ENCODE measurements around the gene ABCC1. TPM values are rescaled to one million over a fixed set of nuclear protein-coding genes. Genes with fewer than 3 reads are reported as not detected.

ABCC1 gene
- total and polyA plus RNA-seq, 2 of the 4 experiments (the other 2 are of a cell fraction), result 39.4 to 66.0 TPM

GRCh38 chr16:15933781-15934180, 15.6 kb upstream of the ABCC1 start:
- H3K18ac ChIP-seq (ENCODE audit: low read depth, low read length), result no peak overlapping the region
- BruUV-seq (replicated peaks), result no TSS peak
- H4K8ac ChIP-seq (ENCODE audit: low read depth in 2 of 2, low read length in 2 of 2), result no peak overlapping the region
- no peak overlapping the region for H2BK5ac ChIP-seq (ENCODE audit: low read depth, low read length, poor library complexity, severe bottlenecking)
- DNase-seq, result no peak
- no peaks in the 10 kb centered on the region; the same call in 1 of the 2 replicates for H3K4me1 ChIP-seq (ENCODE audit: control insufficient read depth, insufficient read depth, low read length)
- in situ Hi-C loops (cut with MboI; ENCODE audit: low sequenced_read_pairs) (no loop called here), dilution Hi-C loops (cut with HindIII; ENCODE audit: low sequenced_read_pairs, unreplicated experiment) (no loop called here), intact Hi-C loops (cut with micrococcal nuclease) (no loop called here)
- H4K20me1 ChIP-seq (ENCODE audit: insufficient read depth, low read length), result no peaks in the 10 kb centered on the region
- H3K9ac ChIP-seq (ENCODE audit: low read depth, low read length), result no peak overlapping the region
- no peaks in the 10 kb centered on the region for H3K79me1 ChIP-seq (ENCODE audit: low read depth in 1 of 2, low read length in 2 of 2)
- CTCF ChIA-PET, result no interaction called here
- H2AK5ac ChIP-seq (ENCODE audit: low read depth, low read length), result no peak overlapping the region
- no CpG with 5 or more reads among the region's 4 CpGs for WGBS, 2 experiments (ENCODE audit: extremely low coverage in 2 of 2, insufficient read length in 1 of 2)
- no peak overlapping the region for H3K4me3 ChIP-seq (ENCODE audit: insufficient read depth, low read depth, low read length)
- no peak overlapping the region for H3K4me2 ChIP-seq (ENCODE audit: low read depth, low read length)
- H3K36me3 ChIP-seq (ENCODE audit: control insufficient read depth, insufficient read depth, low read length), result no peaks in the 10 kb centered on the region
- H3K14ac ChIP-seq (replicated peaks; ENCODE audit: low read depth, low read length), result no peak overlapping the region
- no peak overlapping the region for H3K23ac ChIP-seq (ENCODE audit: low read depth, low read length)
- H3K27ac ChIP-seq (ENCODE audit: insufficient read depth, low read length), result no peak overlapping the region
- no peak overlapping the region for H4K91ac ChIP-seq (ENCODE audit: insufficient read depth, low read depth, low read length)
- no peak overlapping the region for H2AFZ ChIP-seq (replicated peaks; ENCODE audit: low read length, poor library complexity)
- no peak overlapping the region for H4K5ac ChIP-seq (ENCODE audit: low read depth, low read length)
- no peaks in the 10 kb centered on the region for H3K9me1 ChIP-seq (ENCODE audit: insufficient read depth, low read length)
- H2BK20ac ChIP-seq (ENCODE audit: low read depth, low read length), result no peak overlapping the region
- no peak overlapping the region for H3K56ac ChIP-seq (ENCODE audit: extremely low read depth, insufficient read depth, low read length)
- POLR2A ChIA-PET (ENCODE audit: unreplicated experiment), result interaction anchor here (0.6 kb wide), 1 partner anchor 92 kb away, joined by 4 read pairs; no protein-coding TSS in a partner anchor
- no peak overlapping the region for H2BK120ac ChIP-seq (ENCODE audit: low read depth, low read length)
- TF ChIP-seq BHLHE40 (IDR thresholded peaks at IDR 0.05; ENCODE audit: low read depth, low read length) (no peak), MXI1 (IDR thresholded peaks at IDR 0.05; ENCODE audit: borderline replicate concordance, low read depth, low read length) (no peak), CHD1 (IDR thresholded peaks at IDR 0.05; ENCODE audit: low read depth, low read length) (no peak), MAFK (IDR thresholded peaks at IDR 0.05; ENCODE audit: low read depth, low read length) (no peak), NFE2L2 (IDR thresholded peaks at IDR 0.05; ENCODE audit: low read depth, low read length) (no peak), FOS (IDR thresholded peaks at IDR 0.05; ENCODE audit: low read depth, low read length) (no peak), RAD21 (IDR thresholded peaks at IDR 0.05; ENCODE audit: low read length) (no peak)
- TF ChIP-seq, protein P1, sequence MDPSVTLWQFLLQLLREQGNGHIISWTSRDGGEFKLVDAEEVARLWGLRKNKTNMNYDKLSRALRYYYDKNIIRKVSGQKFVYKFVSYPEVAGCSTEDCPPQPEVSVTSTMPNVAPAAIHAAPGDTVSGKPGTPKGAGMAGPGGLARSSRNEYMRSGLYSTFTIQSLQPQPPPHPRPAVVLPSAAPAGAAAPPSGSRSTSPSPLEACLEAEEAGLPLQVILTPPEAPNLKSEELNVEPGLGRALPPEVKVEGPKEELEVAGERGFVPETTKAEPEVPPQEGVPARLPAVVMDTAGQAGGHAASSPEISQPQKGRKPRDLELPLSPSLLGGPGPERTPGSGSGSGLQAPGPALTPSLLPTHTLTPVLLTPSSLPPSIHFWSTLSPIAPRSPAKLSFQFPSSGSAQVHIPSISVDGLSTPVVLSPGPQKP (IDR thresholded peaks at IDR 0.05; ENCODE audit: borderline replicate concordance, low read depth, low read length), result no peak
- ATAC-seq (ENCODE audit: low read depth), result no peak
- no peaks in the 10 kb centered on the region for H3K27me3 ChIP-seq (ENCODE audit: control insufficient read depth, insufficient read depth, low read length)
- H3K9me3 ChIP-seq (ENCODE audit: control insufficient read depth, insufficient read depth, low read length), result no peaks in the 10 kb centered on the region; the same call in 1 of the 2 replicates
- no peak overlapping the region for H2AK9ac ChIP-seq (replicated peaks; ENCODE audit: low read depth, low read length, poor library complexity)
- no peak overlapping the region for H3K4ac ChIP-seq (ENCODE audit: low read depth, low read length)
- H2BK15ac ChIP-seq (ENCODE audit: low read depth, low read length), result no peak overlapping the region

Data from IMR-90 (cell line).